Measurements from ENCODE around the gene ARHGEF26. TPM values are rescaled to one million over a fixed set of nuclear protein-coding genes. Genes with fewer than 3 reads are reported as not detected.

Gene ARHGEF26
- total and polyA plus RNA-seq, 2 experiments from 2014 or later: 9.4 to 16.9 TPM

DNA sequence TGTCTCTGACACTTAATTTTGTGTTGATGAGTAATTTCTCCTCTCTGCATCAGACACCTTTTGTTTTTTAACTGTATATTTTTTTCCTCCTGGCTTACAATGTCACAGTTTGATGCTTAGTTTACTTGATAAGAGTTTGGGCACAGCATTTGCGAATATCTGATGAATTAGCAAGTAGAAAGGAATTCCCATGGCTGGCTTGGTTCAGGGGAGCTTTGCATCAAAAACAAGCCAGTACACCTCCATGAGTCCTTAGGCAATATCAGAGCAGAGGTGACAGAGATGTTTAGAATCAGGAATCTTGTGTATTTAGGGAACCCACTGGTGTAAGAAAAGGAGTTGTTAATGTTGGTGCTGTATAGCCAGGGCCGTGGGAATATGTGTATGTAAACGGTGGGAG lies 9.3 kb downstream of the ARHGEF26 start (continued):
- TF ChIP-seq ZNF462 (CRISPR knock-in tag; IDR thresholded peaks at IDR 0.05) (no peak), STAT1 (IDR thresholded peaks at IDR 0.05; ENCODE audit: unreplicated experiment) (no peak), JUNB (IDR thresholded peaks at IDR 0.05; ENCODE audit: unreplicated experiment) (no peak)

GRCh38 chr3:154131830-154132229 lies 10.6 kb downstream of the ARHGEF26 start:
- H3K27me3 Mint-ChIP-seq (ENCODE audit: insufficient read depth, low read depth, poor library complexity): peaks cover 2% of the 10 kb centered on the region
- ATAC-seq: peak; percentile 53
- Histone ChIP-seq H4K20me1 (replicated peaks; ENCODE audit: insufficient read depth) (no peaks in the 10 kb centered on the region; the same call in 1 of the 2 replicates), H2AFZ (no peak overlapping the region), H3K4me2 (no peak overlapping the region), H3K9me2 (ENCODE audit: insufficient read depth) (no peaks in the 10 kb centered on the region), H3K4me1 (ENCODE audit: insufficient read depth) (peaks cover 12% of the 10 kb centered on the region), H3K27ac (ENCODE audit: low read depth) (no peak overlapping the region; the same call in 1 of the 2 replicates), H3K27me3 (ENCODE audit: insufficient read depth) (no peaks in the 10 kb centered on the region), H3K79me2 (replicated peaks; ENCODE audit: insufficient read depth) (peaks cover 27% of the 10 kb centered on the region), H3F3A (replicated peaks; ENCODE audit: low read depth) (no peaks in the 10 kb centered on the region), H3K4me3 (no peak overlapping the region), H3K36me3 (ENCODE audit: insufficient read depth) (no peaks in the 10 kb centered on the region)
- DNase-seq (ENCODE audit: low spot score): no peak
- peaks cover 25% of the 10 kb centered on the region for H3K4me1 Mint-ChIP-seq
- peaks cover 16% of the 10 kb centered on the region; the same call in 2 of the 3 replicates for H3K36me3 Mint-ChIP-seq (ENCODE audit: low read depth)
- H3K9me3 Mint-ChIP-seq: no peaks in the 10 kb centered on the region
- TF ChIP-seq EZH2 (IDR thresholded peaks at IDR 0.05; ENCODE audit: low read depth, unreplicated experiment): no peak
- no peak for TF ChIP-seq EZH2phosphoT487 (IDR thresholded peaks at IDR 0.05; ENCODE audit: unreplicated experiment)
- TF ChIP-seq STAT1 (IDR thresholded peaks at IDR 0.05; ENCODE audit: unreplicated experiment): no peak
- no peak for TF ChIP-seq ZNF114 (CRISPR knock-in tag; IDR thresholded peaks at IDR 0.05)
- no peak overlapping the region for H3K27ac Mint-ChIP-seq
- H3K4me3 Mint-ChIP-seq: no peak overlapping the region

Data from GM23338 (cell line).